Mesothelial cell of epicardium (in vitro differentiated cells): ENCODE measurements around the gene PKP1. TPM values are rescaled to one million over a fixed set of nuclear protein-coding genes. Genes with fewer than 3 reads are reported as not detected.

Experiments used
- DNase-seq, 2 experiments: peaks; one replicate each; pipeline ENCODE4 v3.0.0; 2021; ENCODE audit warnings: low spot score in 2 of 2; ENCODE audit not compliant: unreplicated experiment in 2 of 2
- H3K27ac Mint-ChIP-seq: 2 replicates; pipeline ENCODE4 v1.8.0; 2021; ENCODE audit warnings: mixed read lengths
- H3K27me3 Mint-ChIP-seq: 2 replicates; pipeline ENCODE4 v1.8.0; 2021; ENCODE audit warnings: low read depth, mixed read lengths
- H3K36me3 Mint-ChIP-seq: 2 replicates; pipeline ENCODE4 v1.8.0; 2021; ENCODE audit warnings: mixed read lengths
- H3K4me1 Mint-ChIP-seq: 2 replicates; pipeline ENCODE4 v1.8.0; 2021; ENCODE audit warnings: mixed read lengths
- H3K4me3 Mint-ChIP-seq: 2 replicates; pipeline ENCODE4 v1.8.0; 2021; ENCODE audit warnings: mild to moderate bottlenecking, moderate library complexity, mixed read lengths
- H3K9me3 Mint-ChIP-seq: 2 replicates; pipeline ENCODE4 v1.8.0; 2021; ENCODE audit warnings: mixed read lengths
- total RNA-seq: library from RNA; stranded (reverse); gene quantifications from 3 replicates; pipeline ENCODE4 v1.2.1, GENCODE V29; 2021
- TF ChIP-seq, protein P1 (sequence below): fragments of 200-600 bp; sonication (generic); IDR thresholded peaks from one replicate; pipeline ENCODE4 v1.5.0; 2021; ENCODE audit warnings: antibody characterized with exemption; ENCODE audit not compliant: unreplicated experiment

The PKP1 gene
- total RNA-seq, 1 donor from 2014 or later: 0.54 TPM

DNA sequence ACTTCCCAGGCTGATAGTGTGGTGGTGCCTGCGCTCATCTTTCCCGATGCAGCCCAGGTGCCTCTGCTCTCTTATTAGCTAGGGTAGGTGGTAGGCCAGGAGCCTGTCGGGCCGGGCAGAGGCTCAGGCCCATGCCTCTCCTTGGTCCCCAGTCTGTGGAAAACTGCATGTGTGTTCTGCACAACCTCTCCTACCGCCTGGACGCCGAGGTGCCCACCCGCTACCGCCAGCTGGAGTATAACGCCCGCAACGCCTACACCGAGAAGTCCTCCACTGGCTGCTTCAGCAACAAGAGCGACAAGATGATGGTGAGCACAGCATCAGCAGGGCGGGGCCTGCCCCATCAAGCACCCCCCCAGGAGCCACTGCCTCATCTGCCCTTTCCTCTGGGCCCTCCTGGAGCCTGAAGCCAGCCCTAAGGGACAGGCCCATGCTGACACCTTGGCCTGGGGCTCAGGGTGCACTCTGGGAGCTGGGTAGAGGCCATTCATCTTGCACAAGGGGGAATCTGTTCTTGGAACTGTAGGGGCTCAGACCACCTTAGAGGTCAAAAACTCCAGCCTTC is 38.6 kb downstream of the PKP1 start:
- H3K9me3 Mint-ChIP-seq: no peaks in the 10 kb centered on the region
- TF ChIP-seq, protein P1, sequence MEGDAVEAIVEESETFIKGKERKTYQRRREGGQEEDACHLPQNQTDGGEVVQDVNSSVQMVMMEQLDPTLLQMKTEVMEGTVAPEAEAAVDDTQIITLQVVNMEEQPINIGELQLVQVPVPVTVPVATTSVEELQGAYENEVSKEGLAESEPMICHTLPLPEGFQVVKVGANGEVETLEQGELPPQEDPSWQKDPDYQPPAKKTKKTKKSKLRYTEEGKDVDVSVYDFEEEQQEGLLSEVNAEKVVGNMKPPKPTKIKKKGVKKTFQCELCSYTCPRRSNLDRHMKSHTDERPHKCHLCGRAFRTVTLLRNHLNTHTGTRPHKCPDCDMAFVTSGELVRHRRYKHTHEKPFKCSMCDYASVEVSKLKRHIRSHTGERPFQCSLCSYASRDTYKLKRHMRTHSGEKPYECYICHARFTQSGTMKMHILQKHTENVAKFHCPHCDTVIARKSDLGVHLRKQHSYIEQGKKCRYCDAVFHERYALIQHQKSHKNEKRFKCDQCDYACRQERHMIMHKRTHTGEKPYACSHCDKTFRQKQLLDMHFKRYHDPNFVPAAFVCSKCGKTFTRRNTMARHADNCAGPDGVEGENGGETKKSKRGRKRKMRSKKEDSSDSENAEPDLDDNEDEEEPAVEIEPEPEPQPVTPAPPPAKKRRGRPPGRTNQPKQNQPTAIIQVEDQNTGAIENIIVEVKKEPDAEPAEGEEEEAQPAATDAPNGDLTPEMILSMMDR: no peak
- DNase-seq: no peak
- no peak overlapping the region for H3K27ac Mint-ChIP-seq
- H3K27me3 Mint-ChIP-seq: peaks cover 16% of the 10 kb centered on the region
- H3K4me3 Mint-ChIP-seq: no peak overlapping the region
- no peaks in the 10 kb centered on the region for H3K4me1 Mint-ChIP-seq
- H3K36me3 Mint-ChIP-seq: no peaks in the 10 kb centered on the region

GRCh38 chr1:201322653-201323510 is 39.6 kb downstream of the PKP1 start:
- Mint-ChIP-seq H3K9me3 (no peaks in the 10 kb centered on the region), H3K36me3 (no peaks in the 10 kb centered on the region), H3K27ac (no peak overlapping the region), H3K4me3 (no peak overlapping the region), H3K4me1 (no peaks in the 10 kb centered on the region), H3K27me3 (peaks cover 22% of the 10 kb centered on the region)
- TF ChIP-seq, protein P1: no peak
- DNase-seq: no peak

- DNase-seq: no peak
- TF ChIP-seq, protein P1: no peak
- Mint-ChIP-seq H3K27ac (no peak overlapping the region), H3K4me3 (no peak overlapping the region), H3K27me3 (peaks cover 19% of the 10 kb centered on the region), H3K9me3 (no peaks in the 10 kb centered on the region), H3K4me1 (no peaks in the 10 kb centered on the region), H3K36me3 (no peaks in the 10 kb centered on the region)
Measured at GRCh38 chr1:201324306-201324705, 41.0 kb downstream of the PKP1 start.

DNA sequence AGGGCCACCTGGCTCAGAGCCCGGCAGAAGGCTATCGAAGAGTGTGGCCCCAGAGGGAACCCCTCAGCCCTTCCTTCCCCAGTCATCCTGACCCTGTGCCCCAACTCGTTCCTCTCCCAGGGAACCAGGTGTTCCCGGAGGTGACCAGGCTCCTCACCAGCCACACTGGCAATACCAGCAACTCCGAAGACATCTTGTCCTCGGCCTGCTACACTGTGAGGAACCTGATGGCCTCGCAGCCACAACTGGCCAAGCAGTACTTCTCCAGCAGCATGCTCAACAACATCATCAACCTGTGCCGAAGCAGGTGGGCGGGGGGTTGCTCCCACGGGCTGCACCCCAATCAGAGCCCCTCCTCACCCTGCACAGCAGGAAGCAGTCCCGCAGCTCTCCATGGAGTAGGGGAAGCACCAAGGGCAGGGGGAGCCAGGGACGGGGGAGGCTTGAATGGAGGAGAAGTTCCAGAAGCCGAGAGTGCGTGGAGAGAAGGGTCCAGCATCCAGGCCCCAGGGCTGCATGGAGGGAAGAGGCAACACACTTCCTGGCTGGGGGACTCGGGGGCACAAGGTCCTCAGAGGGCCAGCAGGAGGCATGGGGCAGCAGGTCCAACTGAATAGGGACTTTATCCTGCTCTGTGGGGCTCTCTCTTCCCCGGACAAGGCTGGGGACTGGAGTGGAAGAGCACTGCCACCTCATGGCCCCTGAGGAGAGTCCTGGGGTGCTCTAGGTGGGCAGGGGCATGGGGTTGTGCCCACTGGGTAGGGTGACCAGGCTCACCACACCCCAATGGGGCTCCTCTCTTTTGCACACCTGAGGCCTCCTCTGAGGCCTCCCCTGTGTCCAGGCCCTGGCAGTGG is 41.7 kb downstream of the PKP1 start:
- Mint-ChIP-seq H3K4me3 (no peak overlapping the region), H3K36me3 (no peaks in the 10 kb centered on the region), H3K27me3 (peaks cover 17% of the 10 kb centered on the region), H3K4me1 (no peaks in the 10 kb centered on the region), H3K9me3 (no peaks in the 10 kb centered on the region), H3K27ac (no peak overlapping the region)
- no peak for DNase-seq
- TF ChIP-seq, protein P1: no peak

GRCh38 chr1:201325678-201326060 is 42.4 kb downstream of the PKP1 start:
- Mint-ChIP-seq H3K27ac (no peak overlapping the region), H3K4me3 (no peak overlapping the region), H3K27me3 (peaks cover 17% of the 10 kb centered on the region), H3K4me1 (no peaks in the 10 kb centered on the region), H3K9me3 (no peaks in the 10 kb centered on the region), H3K36me3 (no peaks in the 10 kb centered on the region)
- TF ChIP-seq, protein P1: no peak
- DNase-seq: no peak
